Activated CD8-positive, alpha-beta memory T cell treated with anti-CD3 and anti-CD28 coated beads for 4 hours (primary cell): ENCODE results near the gene LCE2B.
"Not testable (repeated sequence)": the region's sequence is repeated elsewhere in the genome, so short reads cannot be mapped to it uniquely, and the experiment has no call there.

ENCODE experiments used
- DNase-seq, 2 donors: peaks; one replicate each; pipeline ENCODE4 v3.0.0-alpha.2; 2020; ENCODE audit warnings: low read depth in 2 of 2

The LCE2B gene

GRCh38 chr1:152685823-152686222, at the start of gene LCE2B:
TSS of gene LCE2B (plus strand) at chr1:152686123. CDS start at chr1:152686844, 721 bp downstream.
- DNase-seq = not testable (repeated sequence)

GRCh38 chr1:152640351-152640750, 45.6 kb upstream of the LCE2B start:
- no peak for DNase-seq

- no peak for DNase-seq
Observed at GRCh38 chr1:152643945-152644344, 42.0 kb upstream of the LCE2B start.

GRCh38 chr1:152645146-152645545, 40.8 kb upstream of the LCE2B start:
- DNase-seq = no peak

GRCh38 chr1:152646656-152647055, 39.3 kb upstream of the LCE2B start:
- DNase-seq = no peak

- peak in 1 of 2 donors; percentile 8 for DNase-seq
Observed at GRCh38 chr1:152654110-152654509, 31.8 kb upstream of the LCE2B start.

- DNase-seq = no peak
Observed at GRCh38 chr1:152656459-152656858, 29.5 kb upstream of the LCE2B start.

GRCh38 chr1:152657677-152658076, 28.2 kb upstream of the LCE2B start:
- no peak for DNase-seq

GRCh38 chr1:152658649-152659048, 27.3 kb upstream of the LCE2B start:
- DNase-seq = no peak

- no peak for DNase-seq
Observed at GRCh38 chr1:152663098-152663497, 22.8 kb upstream of the LCE2B start, which contains the start of gene LCE2D. TSS of gene LCE2D (plus strand) at chr1:152663380. CDS start at chr1:152664106, 726 bp downstream.

- not testable (repeated sequence) for DNase-seq
Observed at GRCh38 chr1:152666171-152666570, 19.8 kb upstream of the LCE2B start.

- DNase-seq = no peak
Observed at GRCh38 chr1:152667648-152668047, 18.3 kb upstream of the LCE2B start.

GRCh38 chr1:152673016-152673415, 12.9 kb upstream of the LCE2B start:
- DNase-seq = no peak

- not testable (repeated sequence) for DNase-seq
Observed at GRCh38 chr1:152674983-152675382, 10.9 kb upstream of the LCE2B start, which contains the start of gene LCE2C. TSS of gene LCE2C (plus strand) at chr1:152675279. CDS start at chr1:152676016, 737 bp downstream.

GRCh38 chr1:152679459-152679858, 6.5 kb upstream of the LCE2B start:
- no peak for DNase-seq

GRCh38 chr1:152681616-152682015, 4.3 kb upstream of the LCE2B start:
- no peak for DNase-seq

- no peak for DNase-seq
Observed at GRCh38 chr1:152683846-152684245, 2.1 kb upstream of the LCE2B start.

- DNase-seq = no peak
Observed at GRCh38 chr1:152697701-152698600, 12.0 kb downstream of the LCE2B start, which contains the start of gene LCE2A. TSS of gene LCE2A (plus strand) at chr1:152698345. CDS start at chr1:152698902, 557 bp downstream.

GRCh38 chr1:152699746-152700145, 13.8 kb downstream of the LCE2B start:
- DNase-seq = no peak

- DNase-seq = no peak
Observed at GRCh38 chr1:152707860-152708259, 21.9 kb downstream of the LCE2B start, which contains the start of gene LCE4A. TSS of gene LCE4A (plus strand) at chr1:152708160. CDS start at chr1:152709076, 916 bp downstream.

GRCh38 chr1:152718238-152718637, 32.3 kb downstream of the LCE2B start:
- no peak for DNase-seq

GRCh38 chr1:152725261-152725660, 39.3 kb downstream of the LCE2B start:
- no peak for DNase-seq

- DNase-seq = no peak
Observed at GRCh38 chr1:152728986-152729385, 43.1 kb downstream of the LCE2B start.
